Embryonic facial prominence (tissue), 1 donor: ENCODE results near the gene ACOT11.
"Not testable (repeated sequence)": the region's sequence is repeated elsewhere in the genome, so short reads cannot be mapped to it uniquely, and the experiment has no call there.

Experiments
- DNase-seq: peaks from one replicate; pipeline ENCODE4 v3.0.0-alpha.2; 2016; ENCODE audit errors: extremely low spot score

Gene ACOT11

DNA sequence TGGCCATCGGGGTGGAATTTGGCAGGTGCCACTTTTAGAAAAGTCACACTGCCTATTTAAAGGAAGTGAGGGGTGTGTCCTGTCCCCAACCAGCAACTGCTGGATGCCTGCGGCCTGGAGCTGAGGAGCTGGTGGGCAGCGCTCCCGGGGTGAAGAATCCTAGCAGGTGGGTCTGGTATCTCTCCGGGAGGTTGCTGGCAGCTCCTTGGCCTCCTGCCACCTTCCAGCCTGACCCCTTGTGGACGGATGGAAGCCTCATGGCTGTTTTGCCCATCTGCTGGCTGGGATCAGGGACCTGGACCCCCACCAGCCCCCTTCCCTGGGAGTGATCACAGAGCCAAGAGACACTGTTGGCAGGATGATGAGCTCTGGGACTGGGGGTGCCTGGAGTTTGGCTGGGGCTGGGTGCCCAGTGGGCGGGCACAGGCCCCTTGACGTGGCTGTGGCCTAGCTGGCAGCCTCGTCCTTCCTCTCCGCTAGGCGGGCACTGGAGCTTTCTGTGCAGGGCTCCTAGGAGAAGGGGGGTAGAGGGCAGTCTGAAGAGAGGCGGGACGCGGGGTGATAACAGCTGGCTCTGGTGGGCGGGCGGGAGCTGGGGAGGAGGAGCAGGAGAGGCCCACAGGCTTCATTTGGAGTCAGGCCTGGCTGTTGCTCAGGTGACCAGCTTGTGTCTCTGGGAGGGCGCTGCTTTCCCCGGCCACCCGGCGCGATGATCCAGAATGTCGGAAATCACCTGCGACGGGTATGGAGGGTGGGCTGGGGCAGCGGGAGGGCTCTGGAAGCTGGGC, at the start of gene ACOT11:
TSS of gene ACOT11 (plus strand) at position 628 of the 788 bp plus-strand sequence. CDS start at position 710, 82 bp downstream.
- DNase-seq = peak; percentile 71

- DNase-seq = no peak
These were observed 49.5 kb upstream of the ACOT11 start for GRCh38 chr1:54498383-54499096.

DNA sequence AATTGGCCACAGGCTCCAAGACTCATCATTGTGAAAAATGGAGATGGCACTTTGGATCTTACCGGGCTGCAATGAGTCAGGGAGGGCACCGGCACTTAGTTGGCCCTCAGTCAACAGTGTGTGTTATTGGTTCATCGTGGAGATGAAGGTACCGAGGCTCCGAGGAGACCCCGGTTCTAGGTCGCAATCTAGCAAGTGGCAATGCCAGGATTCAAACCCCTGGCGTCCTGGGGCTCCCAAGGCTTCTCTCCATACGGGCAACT, 49.0 kb upstream of the ACOT11 start:
- DNase-seq = no peak

DNA sequence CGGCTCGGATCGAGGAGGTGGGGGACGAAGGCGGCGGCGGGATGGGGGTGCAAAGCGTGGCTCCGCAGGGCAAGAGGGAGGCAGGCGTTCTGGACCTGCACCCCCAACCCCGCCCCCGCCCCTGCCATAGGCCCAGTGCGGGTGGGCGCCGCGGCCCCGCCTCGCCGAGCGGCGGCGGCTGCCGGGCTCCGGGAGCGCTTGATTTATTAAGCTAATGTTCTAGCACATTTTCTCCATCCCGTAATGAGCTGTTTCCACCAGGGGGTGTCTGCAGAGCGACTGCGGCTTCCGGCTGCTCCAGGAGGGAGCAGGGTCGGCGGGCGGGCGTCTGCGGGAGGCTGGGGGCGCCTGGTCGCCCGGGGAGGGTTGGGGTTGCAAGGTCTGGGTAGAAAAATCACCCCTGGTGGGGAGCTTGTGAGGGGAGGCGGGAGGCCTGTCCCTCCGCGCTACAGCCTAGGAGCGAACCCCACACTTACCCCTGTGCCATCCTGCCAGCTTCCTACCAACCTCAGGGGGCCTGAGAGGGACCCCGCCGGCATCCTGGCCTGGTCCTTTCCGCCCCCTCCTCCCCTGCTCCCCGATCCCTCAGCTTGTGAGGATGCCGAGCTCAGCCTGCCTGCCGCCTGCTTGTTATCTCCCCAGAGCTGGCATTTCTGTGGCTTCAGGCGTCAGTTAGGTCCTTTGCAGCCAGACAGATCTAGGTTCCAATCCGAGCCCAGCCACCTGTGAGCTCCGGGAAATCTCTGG, 48.5 kb upstream of the ACOT11 start:
- no peak for DNase-seq

- no peak for DNase-seq
These were observed 48.0 kb upstream of the ACOT11 start for GRCh38 chr1:54500107-54500431.

- DNase-seq = no peak
These were observed 46.2 kb upstream of the ACOT11 start for GRCh38 chr1:54501849-54502248.

GRCh38 chr1:54502342-54502741, 45.7 kb upstream of the ACOT11 start:
- DNase-seq = no peak

DNA sequence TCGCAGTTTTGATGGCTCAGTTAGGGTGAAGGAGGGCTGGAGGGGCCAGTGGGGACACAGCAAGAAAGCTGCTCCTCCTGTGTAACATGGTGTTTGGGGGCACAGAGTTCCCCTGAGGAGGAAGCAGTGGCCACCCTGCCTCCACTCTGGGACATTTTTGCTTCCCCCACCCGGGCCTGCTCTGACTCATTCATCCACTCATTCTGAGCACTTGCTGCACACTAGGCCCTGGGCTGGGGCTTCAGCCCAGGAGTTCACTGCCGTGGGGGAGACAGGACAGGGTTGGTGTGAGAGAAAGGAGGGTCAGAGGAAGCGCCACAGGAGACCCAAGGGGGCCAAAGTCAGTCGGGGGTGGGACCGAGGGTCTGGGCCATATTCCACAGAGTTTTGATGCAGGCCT, 41.4 kb upstream of the ACOT11 start:
- DNase-seq = no peak

GRCh38 chr1:54507033-54507870, 40.8 kb upstream of the ACOT11 start:
- no peak for DNase-seq

DNA sequence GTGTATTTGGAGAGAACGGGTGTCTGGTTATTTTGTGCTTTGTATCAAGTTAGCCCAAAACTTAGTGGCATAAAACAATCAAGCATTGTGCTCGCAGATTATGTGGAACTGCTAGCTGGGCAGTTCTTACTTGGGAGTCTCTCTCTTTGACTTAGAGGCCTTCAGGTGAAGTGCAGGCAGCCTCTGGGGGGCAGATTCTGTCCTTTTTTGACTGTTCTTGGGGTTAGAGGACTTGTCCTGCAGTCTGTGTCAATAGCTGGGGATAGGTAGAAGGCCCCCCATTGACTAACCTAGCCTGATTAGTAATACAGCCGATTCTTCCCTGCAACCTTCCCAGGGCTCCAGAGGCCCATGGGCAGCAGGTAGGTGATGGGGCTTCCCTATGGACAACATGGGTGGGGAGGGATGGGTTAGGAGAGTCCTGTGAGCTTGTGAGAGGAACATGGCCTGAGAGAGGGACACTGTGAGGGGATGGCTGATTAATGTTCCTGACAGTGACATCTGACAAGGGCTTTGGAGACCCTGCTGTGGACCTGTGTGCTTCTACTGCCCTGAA, 37.2 kb upstream of the ACOT11 start:
- DNase-seq = no peak

DNA sequence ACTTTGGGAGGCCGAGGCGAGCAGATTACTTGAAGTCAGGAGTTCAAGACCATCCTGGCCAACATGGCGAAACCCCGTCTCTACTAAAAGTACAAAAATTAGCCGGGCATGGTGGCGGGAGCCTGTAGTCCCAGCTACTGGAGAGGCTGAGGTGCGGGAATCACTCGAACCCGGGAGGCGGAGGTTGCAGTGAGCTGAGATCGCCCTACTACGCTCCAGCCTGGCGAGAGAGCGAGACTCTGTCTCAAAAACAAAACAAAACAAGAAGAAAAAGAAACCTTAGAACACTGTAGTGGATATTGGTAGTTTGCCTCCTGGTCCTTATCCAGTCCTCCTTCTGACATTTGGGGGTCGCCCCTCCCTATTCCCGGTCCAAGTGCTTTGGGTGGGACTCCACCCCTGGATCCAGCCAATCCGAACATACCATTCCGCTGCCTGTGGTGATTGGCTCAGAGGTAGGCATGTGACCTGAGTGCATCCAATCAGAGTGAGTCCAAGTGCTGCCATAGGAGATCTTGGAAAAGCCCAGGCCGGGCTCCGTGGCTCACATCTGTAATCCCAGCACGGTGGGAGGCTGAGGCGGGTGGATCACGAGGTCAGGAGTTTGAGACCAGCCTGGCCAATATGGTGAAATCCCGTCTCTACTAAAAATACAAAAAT, 34.0 kb upstream of the ACOT11 start:
- not testable (repeated sequence) for DNase-seq

GRCh38 chr1:54516249-54516920, 31.6 kb upstream of the ACOT11 start:
- no peak for DNase-seq

- no peak for DNase-seq
These were observed 30.5 kb upstream of the ACOT11 start for GRCh38 chr1:54517496-54517895.

- no peak for DNase-seq
These were observed 29.5 kb upstream of the ACOT11 start for GRCh38 chr1:54518489-54518888.

DNA sequence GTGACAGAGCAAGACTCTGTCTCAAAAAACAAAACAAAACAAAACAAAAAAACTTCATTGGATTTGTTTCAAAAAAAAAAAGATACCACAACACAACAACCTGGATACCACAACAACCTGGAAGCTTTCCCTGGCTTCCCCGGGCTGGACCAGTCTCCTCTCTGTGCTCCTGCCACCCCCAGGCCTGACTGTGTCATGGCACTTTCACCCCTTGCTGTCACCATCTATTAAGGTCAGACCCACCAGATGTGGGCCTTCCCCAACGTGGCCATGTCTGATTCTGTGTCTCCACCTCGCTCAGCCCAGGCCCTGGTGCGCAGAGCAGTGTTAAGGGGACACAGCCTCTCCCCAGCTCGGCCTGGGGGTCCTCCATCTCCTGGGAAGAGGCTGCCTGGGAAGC, 28.3 kb upstream of the ACOT11 start:
- DNase-seq = no peak

DNA sequence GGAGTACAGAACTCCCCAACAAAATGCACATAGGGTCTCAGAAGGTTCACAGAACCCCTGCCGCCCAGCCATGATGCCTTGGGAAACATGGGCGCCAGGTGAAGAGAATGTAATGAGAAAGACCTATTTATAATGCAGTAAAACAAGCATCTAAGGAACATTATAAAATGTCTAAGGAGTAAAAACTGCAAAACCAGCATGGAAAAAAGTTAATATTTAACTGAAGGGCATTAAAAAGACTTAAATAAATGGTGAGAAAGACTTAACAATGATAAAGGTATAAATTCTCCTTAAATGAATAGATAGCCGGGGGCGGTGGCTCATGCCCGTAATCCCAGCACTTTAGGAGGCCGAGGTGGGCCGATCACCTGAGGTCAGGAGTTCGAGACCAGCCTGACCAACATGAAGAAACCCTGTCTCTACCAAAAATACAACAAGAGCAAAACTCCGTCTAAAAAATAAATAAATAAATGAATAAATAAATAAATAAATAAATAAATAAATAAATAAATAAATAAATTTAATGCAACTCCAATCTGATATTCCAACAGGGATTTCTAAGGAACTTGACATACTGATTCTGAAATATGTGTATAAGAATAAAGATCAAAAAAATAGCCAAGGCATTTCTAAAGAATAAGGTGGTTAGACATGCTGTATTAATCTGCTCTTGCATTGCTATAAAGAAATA, 27.3 kb upstream of the ACOT11 start:
- DNase-seq = no peak

- not testable (repeated sequence) for DNase-seq
These were observed 21.5 kb upstream of the ACOT11 start for GRCh38 chr1:54526565-54526964.

GRCh38 chr1:54528613-54529012, 19.4 kb upstream of the ACOT11 start:
- no peak for DNase-seq

GRCh38 chr1:54532033-54532432, 16.0 kb upstream of the ACOT11 start:
- no peak for DNase-seq

DNA sequence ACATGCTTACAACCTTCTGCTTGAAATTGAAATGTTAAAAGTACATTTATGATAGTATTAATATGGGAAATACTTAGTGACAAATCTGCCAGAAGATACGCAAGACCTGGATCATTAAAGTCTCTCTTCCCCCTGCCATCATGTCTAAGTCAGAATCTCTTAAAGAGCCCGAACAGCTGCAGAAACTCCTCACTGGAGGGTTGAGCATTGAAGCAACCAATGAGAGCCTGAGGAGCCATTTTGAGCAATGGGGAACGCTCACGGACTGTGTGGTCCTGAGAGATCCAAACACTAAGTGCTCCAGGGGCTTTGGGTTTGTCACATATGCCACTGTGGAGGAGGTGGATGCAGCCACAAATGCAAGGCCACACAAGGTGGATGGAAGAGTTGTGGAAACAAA, 11.4 kb upstream of the ACOT11 start:
- not testable (repeated sequence) for DNase-seq
